Trophoblast cell (in vitro differentiated cells and primary cell): Measurements from ENCODE around the gene WWP2.

ENCODE experiments used
- DNase-seq, 2 donors: peaks; one replicate each; pipeline ENCODE4 v3.0.0-alpha.2; 2016
- H2AFZ ChIP-seq: 2 replicates; pipeline ENCODE4 v1.6.1; 2013; ENCODE audit warnings: low read length, moderate library complexity, mild to moderate bottlenecking; ENCODE audit not compliant: insufficient read depth, poor library complexity
- H2AK5ac ChIP-seq: 2 replicates; pipeline ENCODE4 v1.6.1; 2013; ENCODE audit warnings: mild to moderate bottlenecking, low read length
- H2BK120ac ChIP-seq: 2 replicates; pipeline ENCODE4 v1.6.1; 2013; ENCODE audit warnings: low read length, mild to moderate bottlenecking, moderate library complexity; ENCODE audit not compliant: insufficient read depth, poor library complexity
- H2BK12ac ChIP-seq: 2 replicates; pipeline ENCODE4 v1.6.1; 2013; ENCODE audit warnings: mild to moderate bottlenecking, low read length, moderate library complexity
- H2BK5ac ChIP-seq: 2 replicates; pipeline ENCODE4 v1.6.1; 2013; ENCODE audit warnings: low read length, low read depth, moderate library complexity, mild to moderate bottlenecking; ENCODE audit not compliant: poor library complexity
- H3K14ac ChIP-seq: 2 replicates; pipeline ENCODE4 v1.6.1; 2013; ENCODE audit warnings: mild to moderate bottlenecking, low read length
- H3K18ac ChIP-seq: 2 replicates; pipeline ENCODE4 v1.6.1; 2013; ENCODE audit warnings: mild to moderate bottlenecking, low read length
- H3K23ac ChIP-seq: 2 replicates; pipeline ENCODE4 v1.6.1; 2013; ENCODE audit warnings: low read length
- H3K27ac ChIP-seq: 2 replicates; pipeline ENCODE4 v1.5.1; 2013; ENCODE audit warnings: low read depth, mild to moderate bottlenecking, inconsistent platforms, low read length, moderate library complexity
- H3K27me3 ChIP-seq: 2 replicates; pipeline ENCODE4 v1.6.1; 2013; ENCODE audit warnings: inconsistent platforms, mild to moderate bottlenecking, low read length, moderate library complexity; ENCODE audit not compliant: insufficient read depth
- H3K36me3 ChIP-seq, 2 experiments: 1 replicate in 1 of 2; 2 replicates in 1 of 2; pipeline ENCODE4 v1.6.1; 2013; ENCODE audit warnings: low read length in 2 of 2, mild to moderate bottlenecking in 2 of 2, moderate library complexity in 1 of 2; ENCODE audit not compliant: insufficient read depth in 2 of 2, control insufficient read depth in 1 of 2
- H3K4ac ChIP-seq: 2 replicates; pipeline ENCODE4 v1.6.1; 2013; ENCODE audit warnings: low read depth, mild to moderate bottlenecking, low read length, moderate library complexity
- H3K4me1 ChIP-seq, 2 experiments: 1 replicate in 1 of 2; 2 replicates in 1 of 2; pipeline ENCODE4 v1.6.1; 2013; ENCODE audit warnings: low read length in 2 of 2, mild to moderate bottlenecking in 2 of 2, moderate library complexity in 1 of 2; ENCODE audit not compliant: insufficient read depth in 2 of 2, control insufficient read depth in 1 of 2
- H3K4me2 ChIP-seq: 2 replicates; pipeline ENCODE4 v1.6.1; 2013; ENCODE audit warnings: inconsistent platforms, mild to moderate bottlenecking, low read length, moderate library complexity
- H3K4me3 ChIP-seq: 2 replicates; pipeline ENCODE4 v1.5.1; 2013; ENCODE audit warnings: mild to moderate bottlenecking, low read depth, low read length, inconsistent platforms
- H3K79me1 ChIP-seq: one replicate; pipeline ENCODE4 v1.6.1; 2013; ENCODE audit warnings: low read length
- H3K79me2 ChIP-seq: 2 replicates; pipeline ENCODE4 v1.6.1; 2013; ENCODE audit warnings: low read length, mild to moderate bottlenecking; ENCODE audit not compliant: control insufficient read depth, insufficient read depth, poor library complexity
- H3K9ac ChIP-seq: 2 replicates; pipeline ENCODE4 v1.6.1; 2013; ENCODE audit warnings: mild to moderate bottlenecking, low read length
- H3K9me3 ChIP-seq: 2 replicates; pipeline ENCODE4 v1.6.1; 2013; ENCODE audit warnings: low read depth, mild to moderate bottlenecking, control low read depth, inconsistent platforms, low read length; ENCODE audit not compliant: insufficient read depth
- H4K12ac ChIP-seq: 2 replicates; pipeline ENCODE4 v1.6.1; 2013; ENCODE audit warnings: low read depth, mild to moderate bottlenecking, low read length, moderate library complexity
- H4K8ac ChIP-seq: 2 replicates; pipeline ENCODE4 v1.6.1; 2013; ENCODE audit warnings: low read depth, mild to moderate bottlenecking, low read length, moderate library complexity
- H4K91ac ChIP-seq: one replicate; pipeline ENCODE4 v1.6.1; 2013; ENCODE audit warnings: low read depth, mild to moderate bottlenecking, low read length, moderate library complexity
- WGBS: extraction: QIAGEN DNeasy Blood & Tissue Kit; methylation state at CpG from one replicate; pipeline ENCODE4 v1.1.7; 2013; ENCODE audit warnings: missing lambda C conversion rate; ENCODE audit not compliant: insufficient read length, insufficient coverage; ENCODE audit errors: extremely low coverage; 5-methylcytosine and 5-hydroxymethylcytosine counted together

Gene WWP2

GRCh38 chr16:69720822-69721430 lies 41.2 kb upstream of the WWP2 start:
- Histone ChIP-seq H3K79me2 (no peaks in the 10 kb centered on the region), H4K91ac (no peak overlapping the region), H4K8ac (no peak overlapping the region), H3K36me3 (peaks cover 13 to 16% of the 10 kb centered on the region in 2 experiments), H3K27me3 (no peaks in the 10 kb centered on the region), H2BK12ac (no peak overlapping the region), H3K27ac (no peak overlapping the region), H4K12ac (no peak overlapping the region), H2BK5ac (no peak overlapping the region), H3K14ac (no peak overlapping the region), H2AFZ (no peak overlapping the region), H3K23ac (no peak overlapping the region), H2AK5ac (no peak overlapping the region), H3K79me1 (peaks cover 6% of the 10 kb centered on the region), H2BK120ac (no peak overlapping the region), H3K9me3 (no peaks in the 10 kb centered on the region), H3K9ac (no peak overlapping the region), H3K4me3 (no peak overlapping the region), H3K4me2 (no peak overlapping the region), H3K4me1 (peaks cover 5% of the 10 kb centered on the region in 2 experiments), H3K18ac (no peak overlapping the region), H3K4ac (no peak overlapping the region)
- WGBS = no CpG with 5 or more reads among the region's 10 CpGs
- no peak for DNase-seq

- H3K9ac ChIP-seq = no peak overlapping the region
- no peak for DNase-seq
- no CpG with 5 or more reads among the region's 6 CpGs for WGBS
- no peak overlapping the region for H3K4me3 ChIP-seq
- no peak overlapping the region for H2AFZ ChIP-seq
- no peak overlapping the region for H3K4me2 ChIP-seq
- H3K4ac ChIP-seq = no peak overlapping the region
- no peaks in the 10 kb centered on the region for H3K27me3 ChIP-seq
- H3K36me3 ChIP-seq = peaks cover 13 to 16% of the 10 kb centered on the region in 2 experiments
- H4K12ac ChIP-seq = no peak overlapping the region
- H4K8ac ChIP-seq = no peak overlapping the region
- no peak overlapping the region for H2AK5ac ChIP-seq
- no peak overlapping the region for H2BK5ac ChIP-seq
- H3K9me3 ChIP-seq = no peaks in the 10 kb centered on the region
- peaks cover 5% of the 10 kb centered on the region in 2 experiments for H3K4me1 ChIP-seq
- H3K79me1 ChIP-seq = peaks cover 8% of the 10 kb centered on the region
- no peak overlapping the region for H2BK120ac ChIP-seq
- H4K91ac ChIP-seq = no peak overlapping the region
- H3K18ac ChIP-seq = no peak overlapping the region
- H3K79me2 ChIP-seq = no peaks in the 10 kb centered on the region
- H2BK12ac ChIP-seq = no peak overlapping the region
- H3K27ac ChIP-seq = no peak overlapping the region
- no peak overlapping the region for H3K23ac ChIP-seq
- no peak overlapping the region for H3K14ac ChIP-seq
Measured at GRCh38 chr16:69721441-69721957, 40.6 kb upstream of the WWP2 start.

GRCh38 chr16:69724414-69724873 lies 37.7 kb upstream of the WWP2 start:
- no peak overlapping the region for H3K18ac ChIP-seq
- H2BK12ac ChIP-seq = no peak overlapping the region
- no peak overlapping the region for H2AFZ ChIP-seq
- peaks cover 2 to 4% of the 10 kb centered on the region in 2 experiments for H3K36me3 ChIP-seq
- DNase-seq = no peak
- H4K91ac ChIP-seq = no peak overlapping the region
- no peak overlapping the region for H3K9ac ChIP-seq
- no peaks in the 10 kb centered on the region for H3K79me2 ChIP-seq
- H2BK120ac ChIP-seq = no peak overlapping the region
- H3K4me3 ChIP-seq = no peak overlapping the region
- no peak overlapping the region for H3K4ac ChIP-seq
- H3K14ac ChIP-seq = no peak overlapping the region
- no peak overlapping the region for H3K23ac ChIP-seq
- no peak overlapping the region for H3K4me2 ChIP-seq
- no peak overlapping the region for H2AK5ac ChIP-seq
- no peaks in the 10 kb centered on the region for H3K27me3 ChIP-seq
- no peak overlapping the region for H4K12ac ChIP-seq
- peaks cover 7 to 13% of the 10 kb centered on the region in 2 experiments for H3K4me1 ChIP-seq
- no peak overlapping the region for H3K27ac ChIP-seq
- H2BK5ac ChIP-seq = no peak overlapping the region
- H4K8ac ChIP-seq = no peak overlapping the region
- peaks cover 18% of the 10 kb centered on the region for H3K79me1 ChIP-seq
- no CpG with 5 or more reads among the region's 2 CpGs for WGBS
- H3K9me3 ChIP-seq = no peaks in the 10 kb centered on the region

- Histone ChIP-seq H2BK5ac (no peak overlapping the region), H3K27me3 (no peaks in the 10 kb centered on the region), H3K4me1 (peaks cover 7 to 13% of the 10 kb centered on the region in 2 experiments), H3K79me1 (peaks cover 18% of the 10 kb centered on the region), H2BK120ac (peak overlapping the region; percentile 45), H3K9me3 (no peaks in the 10 kb centered on the region), H4K91ac (peak overlapping the region; percentile 43), H2BK12ac (no peak overlapping the region), H3K9ac (no peak overlapping the region), H3K4ac (peak overlapping the region; percentile 72), H4K8ac (peak overlapping the region; percentile 4), H3K14ac (peak overlapping the region; percentile 29), H2AK5ac (peak overlapping the region; percentile 64), H4K12ac (peak overlapping the region; percentile 83), H3K4me3 (no peak overlapping the region), H3K23ac (no peak overlapping the region), H3K4me2 (no peak overlapping the region), H3K36me3 (peaks cover 0 to 4% of the 10 kb centered on the region in 2 experiments), H2AFZ (no peak overlapping the region), H3K18ac (peak overlapping the region; percentile 44), H3K79me2 (no peaks in the 10 kb centered on the region), H3K27ac (no peak overlapping the region)
- no peak for DNase-seq
- no CpG with 5 or more reads among the region's 6 CpGs for WGBS
Measured at GRCh38 chr16:69724981-69725479, 37.1 kb upstream of the WWP2 start.
